Suprapubic skin (tissue), 4 donors: ENCODE measurements around the gene PNP. TPM values are rescaled to one million over a fixed set of nuclear protein-coding genes. Genes with fewer than 3 reads are reported as not detected.

Experiments used
- DNase-seq, 2 donors: peaks; one replicate each; pipeline ENCODE4 v3.0.0-alpha.2; 2019; ENCODE audit warnings: low spot score in 2 of 2
- H3K27ac ChIP-seq: fragments of 200-600 bp; sonication (generic); one replicate; pipeline ENCODE4 v1.5.1; 2019
- H3K27me3 ChIP-seq: fragments of 200-600 bp; sonication (generic); one replicate; pipeline ENCODE4 v1.5.1; 2019
- H3K36me3 ChIP-seq: fragments of 200-600 bp; sonication (generic); one replicate; pipeline ENCODE4 v1.5.1; 2019
- H3K4me1 ChIP-seq: fragments of 200-600 bp; sonication (generic); one replicate; pipeline ENCODE4 v1.5.1; 2019
- H3K4me3 ChIP-seq: fragments of 200-600 bp; sonication (generic); one replicate; pipeline ENCODE4 v1.5.1; 2019; ENCODE audit warnings: mild to moderate bottlenecking
- H3K9me3 ChIP-seq: fragments of 200-600 bp; sonication (generic); one replicate; pipeline ENCODE4 v1.5.1; 2019
- EP300 ChIP-seq: sonication (generic); formaldehyde crosslinking; IDR thresholded peaks from one replicate; pipeline ENCODE4 v1.6.1; 2017; ENCODE audit warnings: antibody characterized with exemption
- POLR2A ChIP-seq, 2 donors: fragments of 450-650 bp; IDR thresholded peaks; one replicate each; pipeline ENCODE4 v1.6.1; 2017; ENCODE audit warnings: antibody characterized with exemption in 2 of 2, mild to moderate bottlenecking in 2 of 2, moderate library complexity in 2 of 2
- POLR2AphosphoS5 ChIP-seq, 3 donors: sonication (generic); formaldehyde crosslinking; IDR thresholded peaks; one replicate each; pipeline ENCODE4 v1.6.1; 2017; ENCODE audit warnings: antibody characterized with exemption in 3 of 3
- WGBS: methylation state at CpG from one replicate; pipeline ENCODE4 v1.1.5; 2018; 5-methylcytosine and 5-hydroxymethylcytosine counted together
- total RNA-seq, 4 donors: library from RNA; depleted of rRNA; stranded (reverse); fragments of >200 nt; gene quantifications; one replicate each; pipeline ENCODE4 v1.1.0, GENCODE V29; 2016
- TF ChIP-seq, protein P1 (sequence below), 2 donors: fragments of 200-600 bp in 1 of 2; fragments of 450-650 bp in 1 of 2; sonication (generic) in 1 of 2; IDR thresholded peaks; one replicate each; pipeline ENCODE4 v1.5.1; 2016 to 2019; ENCODE audit warnings: antibody characterized with exemption in 2 of 2, mild to moderate bottlenecking in 1 of 2, moderate library complexity in 1 of 2

The PNP gene
- total RNA-seq, 4 donors from 2014 or later, result 26.9 to 83.4 (median 52.9) TPM

DNA sequence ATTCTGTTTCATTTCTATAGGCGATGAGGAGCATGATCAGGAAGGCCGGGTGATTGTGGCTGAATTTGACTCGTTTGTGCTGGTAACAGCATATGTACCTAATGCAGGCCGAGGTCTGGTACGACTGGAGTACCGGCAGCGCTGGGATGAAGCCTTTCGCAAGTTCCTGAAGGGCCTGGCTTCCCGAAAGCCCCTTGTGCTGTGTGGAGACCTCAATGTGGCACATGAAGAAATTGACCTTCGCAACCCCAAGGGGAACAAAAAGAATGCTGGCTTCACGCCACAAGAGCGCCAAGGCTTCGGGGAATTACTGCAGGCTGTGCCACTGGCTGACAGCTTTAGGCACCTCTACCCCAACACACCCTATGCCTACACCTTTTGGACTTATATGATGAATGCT, 12.2 kb upstream of the PNP start:
- Histone ChIP-seq H3K9me3 (no peaks in the 10 kb centered on the region), H3K4me1 (peaks cover 38% of the 10 kb centered on the region), H3K36me3 (peaks cover 30% of the 10 kb centered on the region), H3K27ac (no peak overlapping the region), H3K4me3 (no peak overlapping the region), H3K27me3 (no peaks in the 10 kb centered on the region)
- 52% methylated on average over 3 of the region's 13 CpGs for WGBS
- DNase-seq, result no peak
- TF ChIP-seq POLR2A (IDR thresholded peaks at IDR 0.05) (no peak), POLR2AphosphoS5 (IDR thresholded peaks at IDR 0.05) (no peak), EP300 (no peak)
- TF ChIP-seq, protein P1, sequence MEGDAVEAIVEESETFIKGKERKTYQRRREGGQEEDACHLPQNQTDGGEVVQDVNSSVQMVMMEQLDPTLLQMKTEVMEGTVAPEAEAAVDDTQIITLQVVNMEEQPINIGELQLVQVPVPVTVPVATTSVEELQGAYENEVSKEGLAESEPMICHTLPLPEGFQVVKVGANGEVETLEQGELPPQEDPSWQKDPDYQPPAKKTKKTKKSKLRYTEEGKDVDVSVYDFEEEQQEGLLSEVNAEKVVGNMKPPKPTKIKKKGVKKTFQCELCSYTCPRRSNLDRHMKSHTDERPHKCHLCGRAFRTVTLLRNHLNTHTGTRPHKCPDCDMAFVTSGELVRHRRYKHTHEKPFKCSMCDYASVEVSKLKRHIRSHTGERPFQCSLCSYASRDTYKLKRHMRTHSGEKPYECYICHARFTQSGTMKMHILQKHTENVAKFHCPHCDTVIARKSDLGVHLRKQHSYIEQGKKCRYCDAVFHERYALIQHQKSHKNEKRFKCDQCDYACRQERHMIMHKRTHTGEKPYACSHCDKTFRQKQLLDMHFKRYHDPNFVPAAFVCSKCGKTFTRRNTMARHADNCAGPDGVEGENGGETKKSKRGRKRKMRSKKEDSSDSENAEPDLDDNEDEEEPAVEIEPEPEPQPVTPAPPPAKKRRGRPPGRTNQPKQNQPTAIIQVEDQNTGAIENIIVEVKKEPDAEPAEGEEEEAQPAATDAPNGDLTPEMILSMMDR (IDR thresholded peaks at IDR 0.05), result no peak

GRCh38 chr14:20458031-20458789, 11.0 kb upstream of the PNP start:
- WGBS, result 67% methylated on average over 6 of the region's 8 CpGs
- H3K27ac ChIP-seq, result no peak overlapping the region

GRCh38 chr14:20460458-20461224, 8.6 kb upstream of the PNP start:
- Histone ChIP-seq H3K36me3 (peaks cover 27% of the 10 kb centered on the region), H3K4me3 (peak overlapping the region; percentile 80), H3K27me3 (no peaks in the 10 kb centered on the region), H3K27ac (peak overlapping the region; percentile 95), H3K9me3 (no peaks in the 10 kb centered on the region), H3K4me1 (peaks cover 31% of the 10 kb centered on the region)
- 9% methylated on average over 14 of the region's 32 CpGs for WGBS
- no peak for TF ChIP-seq EP300
- TF ChIP-seq POLR2A (IDR thresholded peaks at IDR 0.05), result no peak
- TF ChIP-seq POLR2AphosphoS5 (IDR thresholded peaks at IDR 0.05), result no peak
- TF ChIP-seq, protein P1 (IDR thresholded peaks at IDR 0.05), result no peak
- DNase-seq, result peak in 1 of 2 donors; percentile 83

More at GRCh38 chr14:20458031-20458789, 11.0 kb upstream of the PNP start:
- DNase-seq, result no peak
- Histone ChIP-seq H3K27me3 (no peaks in the 10 kb centered on the region), H3K4me1 (peaks cover 42% of the 10 kb centered on the region), H3K9me3 (no peaks in the 10 kb centered on the region), H3K4me3 (no peak overlapping the region), H3K36me3 (peaks cover 27% of the 10 kb centered on the region)
- TF ChIP-seq EP300, result no peak

DNA sequence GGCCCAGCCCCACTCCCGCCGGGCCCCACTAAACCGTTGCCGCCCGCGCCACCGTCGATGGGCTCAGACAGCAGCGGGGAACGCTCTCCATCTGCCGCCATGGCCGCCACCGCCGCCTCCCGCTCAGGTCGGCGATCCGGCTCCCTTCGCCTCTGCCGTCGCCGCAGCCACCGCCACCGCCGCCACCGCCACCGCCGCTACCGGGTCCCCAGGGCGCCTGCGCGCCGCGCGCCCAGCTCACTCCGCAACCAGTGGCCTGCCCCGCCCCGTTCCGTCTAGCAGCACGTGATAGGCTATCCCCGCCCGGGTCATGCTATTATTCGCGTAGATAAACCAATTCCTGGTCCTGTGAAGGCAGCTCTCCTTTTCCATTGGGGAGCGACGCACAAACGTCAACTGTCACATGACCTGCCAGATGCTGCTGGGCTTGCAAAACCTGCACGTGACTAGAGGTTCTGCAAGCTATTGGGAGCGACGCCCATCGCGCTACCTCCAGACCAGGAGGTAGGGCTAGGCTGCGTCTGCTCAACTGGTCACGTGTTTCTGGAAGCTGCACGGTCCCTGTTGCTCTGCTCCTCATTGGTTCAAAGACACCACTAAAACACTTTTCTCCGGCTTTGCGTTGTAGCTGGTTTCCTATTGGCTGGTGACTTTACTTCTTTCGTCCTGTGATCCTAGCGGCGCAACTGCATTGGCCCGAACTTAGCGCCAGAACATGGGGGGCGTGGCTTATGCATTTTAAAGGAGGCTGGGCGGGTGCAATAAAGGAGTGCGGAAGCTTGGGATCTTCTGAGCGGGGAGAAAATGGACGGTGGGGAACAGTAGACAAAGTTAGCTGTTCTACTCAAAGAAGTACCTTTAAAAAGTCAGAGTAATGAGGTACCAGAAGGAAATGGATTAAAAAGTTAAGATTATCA, 7.7 kb upstream of the PNP start, which contains the start of gene PIP4P1:
Gene PIP4P1 (minus strand): TSS at position 210 of the 917 bp plus-strand sequence. CDS start 109 bp downstream, at position 101.
- Histone ChIP-seq H3K4me1 (peaks cover 24% of the 10 kb centered on the region), H3K27me3 (no peaks in the 10 kb centered on the region), H3K27ac (peak within 1 kb of the TSS; percentile 95), H3K4me3 (peak within 1 kb of the TSS; percentile 80), H3K9me3 (no peaks in the 10 kb centered on the region), H3K36me3 (peaks cover 27% of the 10 kb centered on the region)
- WGBS, result under 1% methylated on average over 28 of the region's 67 CpGs
- DNase-seq, result peak; percentile 99 to 100
- TF ChIP-seq POLR2A (IDR thresholded peaks at IDR 0.05) (peak; percentile 52 to 93), POLR2AphosphoS5 (IDR thresholded peaks at IDR 0.05) (peak; percentile 52 to 99 (median 67))
- TF ChIP-seq, protein P1 (IDR thresholded peaks at IDR 0.05), result no peak

GRCh38 chr14:20468764-20469241, 403 bp upstream of the PNP start:
- peaks cover 17% of the 10 kb centered on the region for H3K36me3 ChIP-seq
- no peaks in the 10 kb centered on the region for H3K9me3 ChIP-seq
- peaks cover 20% of the 10 kb centered on the region for H3K4me1 ChIP-seq
- peak overlapping the region; percentile 92 for H3K27ac ChIP-seq
- no peak for DNase-seq
- TF ChIP-seq, protein P1 (IDR thresholded peaks at IDR 0.05), result no peak
- TF ChIP-seq POLR2A (IDR thresholded peaks at IDR 0.05) (no peak), EP300 (no peak), POLR2AphosphoS5 (IDR thresholded peaks at IDR 0.05) (no peak)
- WGBS, result 36% methylated on average over 12 of the region's 16 CpGs
- H3K27me3 ChIP-seq, result no peaks in the 10 kb centered on the region
- peak overlapping the region; percentile 75 for H3K4me3 ChIP-seq
